ENCODE measurements around the gene CLPTM1. TPM values are rescaled to one million over a fixed set of nuclear protein-coding genes. Genes with fewer than 3 reads are reported as not detected.

The CLPTM1 gene
- total RNA-seq, 1 donor from 2014 or later = 115 TPM

DNA sequence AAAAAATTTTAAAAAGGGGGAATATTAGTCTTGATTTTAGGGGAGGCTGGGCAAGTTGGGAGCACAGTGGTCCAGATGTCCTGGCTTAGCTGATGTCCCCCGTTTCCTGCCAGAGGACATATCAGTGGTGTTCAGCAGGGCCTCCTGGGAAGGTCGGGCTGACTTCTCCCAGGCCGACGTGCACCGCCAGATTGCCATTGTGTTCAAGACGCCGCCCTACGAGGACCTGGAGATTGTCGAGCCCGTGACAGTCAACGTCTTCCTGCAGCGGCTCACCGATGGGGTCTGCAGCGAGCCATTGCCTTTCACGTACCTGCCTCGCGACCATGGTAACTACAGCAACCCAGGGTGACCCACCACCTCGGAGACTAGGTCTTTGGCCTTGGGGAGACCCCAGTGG is 77.2 kb downstream of the CLPTM1 start:
- Mint-ChIP-seq H3K4me3 (ENCODE audit: unreplicated experiment) (no peak overlapping the region), H3K27me3 (ENCODE audit: low read depth, unreplicated experiment) (no peaks in the 10 kb centered on the region), H3K9me3 (ENCODE audit: unreplicated experiment) (peaks cover 2% of the 10 kb centered on the region), H3K27ac (ENCODE audit: unreplicated experiment) (no peak overlapping the region), H3K4me1 (ENCODE audit: low read depth, unreplicated experiment) (no peaks in the 10 kb centered on the region), H3K36me3 (ENCODE audit: low read depth, unreplicated experiment) (peaks cover 24% of the 10 kb centered on the region)
- Histone ChIP-seq H3K27me3 (ENCODE audit: insufficient read depth, low read length) (no peaks in the 10 kb centered on the region), H3K4me3 (ENCODE audit: insufficient read depth, low read depth, low read length) (no peak overlapping the region), H3K4me1 (ENCODE audit: insufficient read depth, low read length) (no peaks in the 10 kb centered on the region), H2AFZ (ENCODE audit: low read depth, low read length) (no peak overlapping the region), H3K36me3 (ENCODE audit: insufficient read depth, low read length) (no peaks in the 10 kb centered on the region), H3K4me2 (ENCODE audit: low read length) (no peak overlapping the region), H3K9ac (ENCODE audit: low read length) (no peak overlapping the region), H3K79me2 (ENCODE audit: insufficient read depth, low read length) (no peaks in the 10 kb centered on the region), H3K27ac (ENCODE audit: low read depth, low read length) (no peak overlapping the region), H3K9me3 (ENCODE audit: insufficient read depth, low read depth, low read length) (no peaks in the 10 kb centered on the region), H4K20me1 (ENCODE audit: insufficient read depth, low read length) (no peaks in the 10 kb centered on the region)
- no peak for TF ChIP-seq CTCF (IDR thresholded peaks at IDR 0.05; ENCODE audit: insufficient read depth, low read depth, low read length)
- no peak for TF ChIP-seq EZH2 (IDR thresholded peaks at IDR 0.05; ENCODE audit: insufficient read depth, low read length)
- no peak for DNase-seq (ENCODE audit: low read depth)
- no peak for FAIRE-seq

DNA sequence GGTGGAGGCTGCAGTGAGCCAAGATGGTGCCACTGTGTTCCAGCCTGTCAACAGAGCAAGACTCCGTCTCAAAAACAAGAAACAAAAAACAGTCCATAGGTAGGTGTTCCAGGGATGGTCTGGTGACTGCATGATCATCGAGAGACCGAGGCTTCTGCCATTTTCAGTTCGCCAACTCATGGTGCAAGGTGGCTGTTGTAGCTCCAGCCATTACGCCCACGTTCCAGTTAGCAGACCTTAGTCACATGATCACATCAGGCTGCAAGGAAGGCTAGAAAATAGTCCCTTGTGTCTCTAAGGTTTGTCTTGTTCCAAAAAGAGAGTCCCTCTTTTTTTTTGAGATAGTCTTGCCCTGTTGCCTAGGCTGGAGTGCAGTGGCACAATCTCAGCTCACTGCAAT is 80.6 kb downstream of the CLPTM1 start:
- H3K79me2 ChIP-seq (ENCODE audit: insufficient read depth, low read length) = peaks cover 20% of the 10 kb centered on the region
- no peak overlapping the region for H3K27ac ChIP-seq (ENCODE audit: low read depth, low read length)
- no peak overlapping the region for H2AFZ ChIP-seq (ENCODE audit: low read depth, low read length)
- DNase-seq (ENCODE audit: low read depth) (no peak), FAIRE-seq (no peak)
- peaks cover 11% of the 10 kb centered on the region for H3K4me1 ChIP-seq (ENCODE audit: insufficient read depth, low read length)
- H3K27me3 ChIP-seq (ENCODE audit: insufficient read depth, low read length) = no peaks in the 10 kb centered on the region
- no peak overlapping the region for H3K9ac ChIP-seq (ENCODE audit: low read length)
- H3K27me3 Mint-ChIP-seq (ENCODE audit: low read depth, unreplicated experiment) = no peaks in the 10 kb centered on the region
- H3K36me3 ChIP-seq (ENCODE audit: insufficient read depth, low read length) = peaks cover 5% of the 10 kb centered on the region
- TF ChIP-seq EZH2 (IDR thresholded peaks at IDR 0.05; ENCODE audit: insufficient read depth, low read length) = no peak
- TF ChIP-seq CTCF (IDR thresholded peaks at IDR 0.05; ENCODE audit: insufficient read depth, low read depth, low read length) = no peak
- no peak overlapping the region for H3K4me2 ChIP-seq (ENCODE audit: low read length)
- H3K4me3 Mint-ChIP-seq (ENCODE audit: unreplicated experiment) = no peak overlapping the region
- H3K9me3 Mint-ChIP-seq (ENCODE audit: unreplicated experiment) = peaks cover 2% of the 10 kb centered on the region
- H3K4me3 ChIP-seq (ENCODE audit: insufficient read depth, low read depth, low read length) = no peak overlapping the region
- H3K27ac Mint-ChIP-seq (ENCODE audit: unreplicated experiment) = no peak overlapping the region
- H3K36me3 Mint-ChIP-seq (ENCODE audit: low read depth, unreplicated experiment) = peaks cover 18% of the 10 kb centered on the region
- H4K20me1 ChIP-seq (ENCODE audit: insufficient read depth, low read length) = peaks cover 15% of the 10 kb centered on the region
- H3K9me3 ChIP-seq (ENCODE audit: insufficient read depth, low read depth, low read length) = no peaks in the 10 kb centered on the region
- peaks cover 4% of the 10 kb centered on the region for H3K4me1 Mint-ChIP-seq (ENCODE audit: low read depth, unreplicated experiment)

- Histone ChIP-seq H3K9me3 (ENCODE audit: insufficient read depth, low read depth, low read length) (no peaks in the 10 kb centered on the region), H3K27ac (ENCODE audit: low read depth, low read length) (no peak overlapping the region), H3K4me3 (ENCODE audit: insufficient read depth, low read depth, low read length) (no peak overlapping the region), H3K27me3 (ENCODE audit: insufficient read depth, low read length) (no peaks in the 10 kb centered on the region), H3K4me2 (ENCODE audit: low read length) (no peak overlapping the region), H3K79me2 (ENCODE audit: insufficient read depth, low read length) (peaks cover 37% of the 10 kb centered on the region), H4K20me1 (ENCODE audit: insufficient read depth, low read length) (peaks cover 30% of the 10 kb centered on the region), H3K9ac (ENCODE audit: low read length) (no peak overlapping the region), H3K4me1 (ENCODE audit: insufficient read depth, low read length) (peaks cover 11% of the 10 kb centered on the region), H2AFZ (ENCODE audit: low read depth, low read length) (no peak overlapping the region), H3K36me3 (ENCODE audit: insufficient read depth, low read length) (peaks cover 17% of the 10 kb centered on the region)
- H3K9me3 Mint-ChIP-seq (ENCODE audit: unreplicated experiment) = no peaks in the 10 kb centered on the region
- peak overlapping the region; percentile 34 for H3K27ac Mint-ChIP-seq (ENCODE audit: unreplicated experiment)
- no peaks in the 10 kb centered on the region for H3K27me3 Mint-ChIP-seq (ENCODE audit: low read depth, unreplicated experiment)
- H3K36me3 Mint-ChIP-seq (ENCODE audit: low read depth, unreplicated experiment) = peaks cover 19% of the 10 kb centered on the region
- H3K4me1 Mint-ChIP-seq (ENCODE audit: low read depth, unreplicated experiment) = peaks cover 14% of the 10 kb centered on the region
- FAIRE-seq = no peak
- no peak for TF ChIP-seq EZH2 (IDR thresholded peaks at IDR 0.05; ENCODE audit: insufficient read depth, low read length)
- TF ChIP-seq CTCF (IDR thresholded peaks at IDR 0.05; ENCODE audit: insufficient read depth, low read depth, low read length) = no peak
- DNase-seq (ENCODE audit: low read depth) = no peak
- H3K4me3 Mint-ChIP-seq (ENCODE audit: unreplicated experiment) = no peak overlapping the region
Measured at GRCh38 chr19:45037393-45038169, 82.4 kb downstream of the CLPTM1 start.
